ENCODE measurements around the gene RELN.
"Not testable (repeated sequence)": the region's sequence is repeated elsewhere in the genome, so short reads cannot be mapped to it uniquely, and the experiment has no call there.

The RELN gene

DNA sequence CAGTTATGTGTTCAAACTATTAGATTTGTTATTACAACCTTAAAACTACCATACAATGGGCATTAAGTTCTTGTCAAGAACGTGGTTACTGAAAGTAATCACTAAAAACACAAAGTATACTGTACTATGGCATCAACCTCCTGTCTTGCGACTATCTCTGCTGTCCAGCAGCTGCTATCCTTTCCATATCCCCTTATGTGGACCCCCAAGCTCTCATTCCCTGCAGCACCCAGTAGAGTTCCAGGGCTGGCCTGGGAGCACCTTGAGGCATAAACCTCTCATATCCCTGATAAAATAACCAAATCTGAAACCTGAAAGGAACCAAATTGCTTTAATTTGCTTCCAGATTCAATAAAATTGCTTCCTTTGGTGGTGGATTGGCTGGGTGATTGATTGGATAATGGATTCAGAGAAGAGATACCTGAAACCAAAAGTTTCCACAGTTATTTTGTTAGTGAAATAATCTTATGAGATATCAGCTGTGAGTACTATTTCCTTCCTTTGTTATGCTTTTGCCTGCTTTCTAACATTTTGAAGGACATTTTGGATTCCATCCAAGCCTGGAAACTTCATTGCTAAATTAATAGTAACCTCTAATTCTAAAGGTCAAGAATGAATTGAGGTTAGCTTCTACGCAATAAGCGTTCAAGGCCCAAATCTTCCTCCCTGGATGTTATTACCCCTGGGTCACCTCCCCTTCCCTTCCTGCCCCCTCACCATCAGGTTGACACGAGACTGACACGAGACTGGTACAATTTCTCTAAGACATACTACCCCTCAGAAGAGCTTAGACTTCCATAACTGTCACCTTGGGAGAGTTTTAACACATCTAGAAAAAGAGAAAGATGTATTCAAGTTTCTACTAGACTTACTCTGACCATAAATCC is 48.8 kb downstream of the RELN start:
- no peak for DNase-seq

DNA sequence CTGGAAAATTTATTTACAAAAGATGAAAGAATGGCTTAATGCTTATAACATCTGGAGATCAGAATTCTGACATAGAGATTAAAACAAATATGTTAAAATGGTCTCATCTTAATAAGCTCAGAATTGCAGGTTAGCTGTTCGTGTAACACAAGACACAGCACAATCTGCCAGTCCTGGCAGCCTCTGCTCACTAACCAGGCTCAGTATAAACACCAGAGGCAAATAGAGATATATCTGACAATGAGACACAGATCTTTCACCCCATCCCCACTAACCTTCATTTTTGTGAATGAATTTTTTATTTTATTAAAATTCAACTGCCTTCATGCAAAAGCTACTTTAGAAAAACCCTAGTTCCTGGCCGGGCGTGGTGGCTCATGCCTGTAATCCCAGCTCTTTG is 51.8 kb downstream of the RELN start:
- DNase-seq: no peak

GRCh38 chr7:103936558-103936957 is 52.9 kb downstream of the RELN start:
- DNase-seq: no peak

DNA sequence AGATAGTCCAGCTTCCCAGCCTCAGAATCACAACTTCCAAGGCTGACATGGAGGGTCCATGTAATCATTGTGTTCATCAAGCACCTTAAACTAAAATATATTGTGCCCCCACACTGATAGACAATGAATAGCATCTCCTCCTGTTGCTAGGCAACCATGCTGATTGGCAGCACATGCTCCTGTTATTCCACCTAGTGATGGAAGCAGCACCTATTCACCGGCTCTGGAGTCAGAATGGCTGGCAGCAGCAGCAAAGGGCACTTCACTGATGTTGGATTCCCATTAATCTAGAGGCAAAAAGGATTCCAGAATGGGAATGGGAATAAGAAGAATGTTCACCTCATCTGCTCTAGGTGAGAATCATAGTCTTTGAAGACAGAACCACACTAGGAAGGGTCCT is 55.0 kb downstream of the RELN start:
- DNase-seq: no peak

- DNase-seq: no peak
These were observed 57.1 kb downstream of the RELN start for GRCh38 chr7:103932389-103932788.

- DNase-seq: no peak
These were observed 59.6 kb downstream of the RELN start for GRCh38 chr7:103929901-103930311.

GRCh38 chr7:103928581-103928980 is 60.9 kb downstream of the RELN start:
- DNase-seq: no peak

GRCh38 chr7:103924184-103924583 is 65.3 kb downstream of the RELN start:
- no peak for DNase-seq

- no peak for DNase-seq
These were observed 67.1 kb downstream of the RELN start for GRCh38 chr7:103922407-103922806.

- DNase-seq: no peak
These were observed 67.8 kb downstream of the RELN start for GRCh38 chr7:103921692-103922091.

GRCh38 chr7:103919272-103919868 is 70.1 kb downstream of the RELN start:
- DNase-seq: no peak

DNA sequence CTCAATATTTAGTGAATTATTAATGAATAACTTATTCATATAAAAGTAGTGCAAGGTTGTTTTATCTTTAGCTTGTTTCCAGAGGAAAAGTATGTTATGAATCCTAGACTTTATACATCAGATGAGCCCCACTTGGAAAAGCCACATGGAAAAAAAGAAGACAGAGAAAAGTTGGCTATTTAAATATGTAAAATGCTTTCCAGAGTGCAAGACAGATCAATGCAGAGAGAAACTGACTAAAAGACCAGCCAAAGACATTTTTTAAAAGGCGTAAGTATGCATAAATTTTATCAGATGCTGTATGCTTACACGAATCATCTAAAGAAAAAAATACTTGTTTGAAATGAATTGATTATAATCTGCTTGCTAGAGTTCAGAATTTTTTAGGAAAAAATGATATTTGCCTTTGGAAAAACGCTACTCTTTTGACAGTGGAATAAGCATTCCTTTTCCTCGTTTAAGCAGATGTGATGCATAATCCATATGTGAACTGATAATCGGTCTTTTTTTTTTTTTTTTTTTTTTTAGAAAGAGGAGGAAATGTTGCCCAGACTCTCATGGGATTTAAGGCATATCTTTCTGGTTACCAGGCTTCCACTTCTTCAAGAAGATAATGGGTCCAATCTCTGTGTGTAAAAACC is 70.7 kb downstream of the RELN start:
- no peak for DNase-seq

DNA sequence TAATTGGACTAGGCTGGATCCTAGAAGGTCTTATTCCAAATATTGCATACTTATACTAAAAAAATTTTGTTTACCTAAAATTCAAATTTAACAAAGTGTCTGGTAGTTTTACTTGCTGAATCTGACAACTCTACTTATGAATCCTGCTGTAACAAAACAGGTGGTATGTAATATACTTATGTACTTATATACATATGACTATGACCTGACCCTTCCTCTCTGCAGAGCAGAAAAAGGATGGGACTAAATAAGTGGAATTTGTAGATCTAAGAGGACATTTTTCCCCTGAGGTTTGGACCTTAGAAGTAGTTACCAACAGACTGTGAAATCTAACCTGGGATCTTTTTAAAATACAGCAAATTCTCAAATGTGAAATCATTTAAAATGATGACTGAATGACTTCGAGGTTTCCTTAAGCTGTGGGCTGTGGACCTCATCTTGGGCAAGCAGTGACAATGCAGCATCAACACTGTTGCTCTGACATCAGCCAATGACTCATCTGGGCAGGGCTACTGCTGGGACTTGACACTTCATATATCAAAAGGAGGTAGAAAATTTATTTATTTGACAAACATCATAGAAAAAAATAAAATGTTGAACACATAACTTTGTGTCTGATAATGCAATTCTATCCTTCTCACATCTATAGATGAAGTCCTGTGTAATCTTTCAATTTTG is 73.6 kb downstream of the RELN start:
- no peak for DNase-seq

DNA sequence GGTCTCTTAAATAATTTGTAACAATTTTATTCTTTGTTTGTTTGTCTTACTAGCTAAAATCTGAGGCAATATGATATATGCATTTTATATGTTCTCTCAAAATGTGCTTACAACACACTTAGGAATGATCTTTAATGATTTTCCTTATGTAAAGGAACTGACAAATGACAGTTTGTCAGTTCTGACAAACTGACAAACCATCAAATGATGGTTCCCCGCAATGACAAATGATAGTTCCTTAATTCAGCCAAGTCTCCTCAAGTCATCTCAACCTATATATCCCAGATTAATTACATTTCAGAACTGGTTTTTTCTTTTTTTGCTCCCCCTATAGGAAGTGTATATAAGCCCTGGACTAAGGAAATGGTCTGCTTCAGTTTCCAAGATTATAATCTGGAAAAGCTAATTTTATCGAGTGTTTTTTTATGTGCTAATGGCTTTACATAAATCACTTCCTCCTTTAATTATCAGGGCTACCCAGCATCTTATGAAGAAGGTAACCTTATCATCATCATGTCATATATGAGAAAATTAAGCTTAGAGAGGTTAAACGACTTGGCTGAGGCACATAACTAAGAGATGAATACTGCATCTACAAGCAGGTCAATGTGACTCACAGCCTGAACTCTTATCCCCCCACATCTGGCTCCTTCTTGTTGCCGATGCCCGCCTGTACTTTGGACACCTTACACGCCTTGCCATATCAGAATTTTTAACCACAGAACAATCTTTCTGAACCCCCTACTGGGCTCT is 75.1 kb downstream of the RELN start:
- DNase-seq: no peak

GRCh38 chr7:103912891-103913605 is 76.4 kb downstream of the RELN start:
- DNase-seq: no peak

DNA sequence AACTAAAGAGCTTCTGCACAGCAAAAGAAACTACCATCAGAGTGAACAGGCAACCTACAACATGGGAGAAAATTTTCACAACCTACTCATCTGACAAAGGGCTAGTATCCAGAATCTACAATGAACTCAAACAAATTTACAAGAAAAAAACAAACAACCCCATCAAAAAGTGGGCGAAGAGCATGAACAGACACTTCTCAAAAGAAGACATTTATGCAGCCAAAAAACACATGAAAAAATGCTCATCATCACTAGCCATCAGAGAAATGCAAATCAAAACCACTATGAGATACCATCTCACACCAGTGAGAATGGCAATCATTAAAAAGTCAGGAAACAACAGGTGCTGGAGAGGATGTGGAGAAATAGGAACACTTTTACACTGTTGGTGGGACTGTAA is 78.4 kb downstream of the RELN start:
- DNase-seq: not testable (repeated sequence)

- DNase-seq: no peak
These were observed 83.5 kb downstream of the RELN start for GRCh38 chr7:103905997-103906396.

- no peak for DNase-seq
These were observed 86.5 kb downstream of the RELN start for GRCh38 chr7:103902917-103903316.

- DNase-seq: not testable (repeated sequence)
These were observed 92.6 kb downstream of the RELN start for GRCh38 chr7:103896826-103897225.

- no peak for DNase-seq
These were observed 94.5 kb downstream of the RELN start for GRCh38 chr7:103894656-103895596.

GRCh38 chr7:103893350-103893749 is 96.1 kb downstream of the RELN start:
- no peak for DNase-seq
